ENCODE results near the gene SHQ1. TPM values are rescaled to one million over a fixed set of nuclear protein-coding genes. Genes with fewer than 3 reads are reported as not detected.

The SHQ1 gene
- total RNA-seq, 1 donor from 2014 or later, result 48.5 TPM

DNA sequence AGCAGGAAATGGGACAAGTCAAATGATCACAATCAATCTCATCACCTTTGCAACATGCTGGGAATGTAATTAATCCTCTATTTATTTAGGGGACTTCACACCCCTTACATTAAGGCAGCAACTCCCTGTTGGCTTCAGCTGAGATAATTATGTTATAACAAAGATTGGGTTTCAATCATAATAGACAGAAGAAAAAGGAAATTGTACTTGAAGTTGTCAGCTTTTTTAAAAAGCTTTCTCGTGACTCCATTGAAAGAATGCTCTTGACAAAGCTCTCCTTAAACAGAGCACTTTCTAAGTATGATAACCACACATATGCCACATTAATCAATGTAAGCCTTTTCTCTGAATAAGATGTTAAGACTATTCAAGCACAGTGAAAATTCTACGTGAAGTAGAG is 65.7 kb downstream of the SHQ1 start:
- Mint-ChIP-seq H3K36me3 (ENCODE audit: low read depth) (peaks cover 5% of the 10 kb centered on the region), H3K4me3 (no peak overlapping the region), H3K4me1 (ENCODE audit: low read depth) (no peaks in the 10 kb centered on the region), H3K9me3 (no peaks in the 10 kb centered on the region), H3K27ac (no peak overlapping the region), H3K27me3 (ENCODE audit: insufficient read depth) (no peaks in the 10 kb centered on the region)
- no peak for DNase-seq (ENCODE audit: low spot score)
- intact Hi-C loops (cut with micrococcal nuclease), result no loop called here

DNA sequence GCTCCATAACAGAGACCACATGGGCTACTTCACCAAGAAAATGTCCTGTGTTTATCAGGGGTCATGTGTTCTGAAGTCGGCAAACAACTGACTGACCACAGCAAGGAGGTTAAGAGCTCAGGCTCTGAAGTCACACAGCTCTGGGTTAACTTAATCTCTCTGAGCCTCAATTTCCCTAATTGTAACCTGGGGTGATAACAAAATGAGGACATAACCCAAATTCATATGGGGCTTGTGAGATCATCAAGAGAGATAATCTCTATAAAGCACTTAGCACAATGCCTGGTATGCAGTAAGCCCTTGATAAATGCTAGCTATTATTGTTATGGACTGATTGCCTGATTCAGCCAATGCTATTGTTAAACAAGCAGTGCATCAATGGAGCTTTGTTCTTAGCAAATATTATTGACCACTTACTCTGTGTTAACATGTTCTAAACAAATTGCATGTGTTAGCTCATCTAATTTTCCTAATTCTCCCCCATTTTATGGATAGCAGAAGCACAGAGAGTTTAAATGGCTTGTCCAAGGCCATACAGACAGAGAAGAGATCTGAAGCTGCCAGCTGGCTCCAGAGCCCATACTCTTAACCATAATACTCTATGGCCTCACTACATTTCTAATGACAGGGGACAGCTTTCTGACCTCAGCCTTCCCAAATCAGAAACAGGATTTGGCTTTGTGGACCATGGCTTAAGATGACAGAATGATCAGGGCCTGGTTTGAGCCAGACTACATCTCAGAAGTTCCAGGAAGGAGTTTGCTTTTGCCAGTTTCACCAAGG is 78.3 kb downstream of the SHQ1 start:
- Mint-ChIP-seq H3K27me3 (ENCODE audit: insufficient read depth) (no peaks in the 10 kb centered on the region), H3K4me1 (ENCODE audit: low read depth) (no peaks in the 10 kb centered on the region), H3K4me3 (no peak overlapping the region), H3K27ac (no peak overlapping the region), H3K36me3 (ENCODE audit: low read depth) (peaks cover 12% of the 10 kb centered on the region), H3K9me3 (no peaks in the 10 kb centered on the region)
- intact Hi-C loops (cut with micrococcal nuclease), result no loop called here
- DNase-seq (ENCODE audit: low spot score), result no peak

DNA sequence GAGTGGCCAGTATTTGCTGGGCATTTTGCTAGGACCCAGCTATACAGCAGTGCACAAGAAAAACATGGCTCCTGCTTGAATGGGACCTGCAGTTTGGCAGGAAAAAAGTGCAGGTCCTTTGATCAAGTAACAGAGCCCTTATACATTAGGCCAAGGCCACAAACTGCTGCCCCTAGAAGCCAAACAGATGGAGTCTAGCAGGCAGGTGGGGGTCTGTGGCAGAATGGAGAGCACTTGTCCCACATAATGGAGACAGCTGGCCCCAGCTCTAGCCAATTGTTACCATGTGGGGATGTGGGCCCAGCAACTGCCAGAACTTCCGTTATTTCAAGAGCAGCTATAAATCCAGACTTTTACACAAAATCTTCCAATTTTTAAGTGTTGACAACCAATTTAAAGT is 79.3 kb downstream of the SHQ1 start:
- Mint-ChIP-seq H3K36me3 (ENCODE audit: low read depth) (peaks cover 15% of the 10 kb centered on the region), H3K27ac (no peak overlapping the region), H3K27me3 (ENCODE audit: insufficient read depth) (no peaks in the 10 kb centered on the region), H3K4me3 (no peak overlapping the region), H3K4me1 (ENCODE audit: low read depth) (peaks cover 5% of the 10 kb centered on the region), H3K9me3 (no peaks in the 10 kb centered on the region)
- DNase-seq (ENCODE audit: low spot score), result no peak
- intact Hi-C loops (cut with micrococcal nuclease), result no loop called here

DNA sequence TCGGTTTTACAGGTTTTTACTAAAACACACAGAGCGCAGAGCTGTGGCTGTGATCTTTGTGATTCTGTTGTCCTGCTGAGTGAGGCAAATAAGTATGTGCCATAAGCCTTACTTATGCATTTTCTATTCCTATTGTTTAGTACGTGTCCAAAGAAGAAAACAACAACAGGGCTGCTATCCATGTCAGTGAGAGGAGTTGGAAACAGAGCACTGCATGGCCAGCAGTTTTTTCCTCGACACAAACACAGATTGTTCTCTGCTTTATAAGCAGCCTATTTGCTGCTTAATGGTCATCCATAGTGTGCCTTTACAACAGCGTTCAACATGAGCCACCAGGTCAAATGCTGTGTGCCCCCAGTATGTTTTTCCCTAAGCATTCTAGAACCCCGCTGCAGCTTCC is 79.8 kb downstream of the SHQ1 start:
- H3K36me3 Mint-ChIP-seq (ENCODE audit: low read depth), result peaks cover 17% of the 10 kb centered on the region
- intact Hi-C loops (cut with micrococcal nuclease), result no loop called here
- no peak overlapping the region for H3K4me3 Mint-ChIP-seq
- no peak for DNase-seq (ENCODE audit: low spot score)
- no peak overlapping the region for H3K27ac Mint-ChIP-seq
- no peaks in the 10 kb centered on the region for H3K27me3 Mint-ChIP-seq (ENCODE audit: insufficient read depth)
- H3K9me3 Mint-ChIP-seq, result no peaks in the 10 kb centered on the region
- H3K4me1 Mint-ChIP-seq (ENCODE audit: low read depth), result peaks cover 9% of the 10 kb centered on the region

DNA sequence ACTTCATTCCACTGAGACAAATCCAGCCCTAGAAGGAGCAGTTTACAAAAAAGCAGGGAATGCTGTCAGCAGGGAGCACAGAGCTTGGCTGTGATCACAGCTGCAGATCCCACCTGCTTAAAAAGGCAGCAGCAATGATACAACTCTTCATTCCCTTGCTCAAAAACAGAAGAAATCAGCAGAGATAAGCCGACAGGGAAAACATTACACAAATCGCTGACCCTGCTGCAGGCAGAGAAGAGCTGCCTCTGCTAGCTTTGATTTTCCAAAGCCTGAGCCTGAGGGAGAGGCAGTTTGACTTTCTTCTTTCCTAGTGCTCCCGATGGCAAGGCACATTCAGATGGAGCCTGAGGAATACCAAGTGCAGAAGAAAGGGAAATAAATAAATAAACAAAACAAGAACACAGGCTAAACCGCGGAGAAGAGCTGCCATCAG is 80.2 kb downstream of the SHQ1 start:
- no peaks in the 10 kb centered on the region for H3K27me3 Mint-ChIP-seq (ENCODE audit: insufficient read depth)
- H3K36me3 Mint-ChIP-seq (ENCODE audit: low read depth), result peaks cover 20% of the 10 kb centered on the region
- H3K4me3 Mint-ChIP-seq, result no peak overlapping the region
- no peak for DNase-seq (ENCODE audit: low spot score)
- H3K9me3 Mint-ChIP-seq, result no peaks in the 10 kb centered on the region
- intact Hi-C loops (cut with micrococcal nuclease), result no loop called here
- H3K27ac Mint-ChIP-seq, result no peak overlapping the region
- H3K4me1 Mint-ChIP-seq (ENCODE audit: low read depth), result peaks cover 9% of the 10 kb centered on the region

DNA sequence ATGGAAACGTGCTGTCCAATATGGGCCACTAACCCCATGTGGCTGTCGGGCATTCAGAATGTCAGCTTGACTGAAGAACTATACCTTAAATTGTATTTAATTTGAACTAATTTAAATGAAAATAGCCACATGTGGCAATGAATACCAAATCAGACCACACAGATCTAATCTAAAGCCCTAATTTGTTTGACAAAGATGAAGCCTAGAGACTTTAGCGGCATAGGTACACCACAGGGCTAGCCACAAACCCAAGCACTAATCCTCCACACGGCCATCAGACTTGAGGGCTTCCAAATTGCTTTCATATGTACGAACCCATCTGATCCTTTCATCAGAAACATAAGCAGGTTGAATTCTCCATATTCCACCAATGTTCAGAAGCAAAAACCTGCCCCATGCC is 81.4 kb downstream of the SHQ1 start:
- intact Hi-C loops (cut with micrococcal nuclease), result no loop called here
- Mint-ChIP-seq H3K36me3 (ENCODE audit: low read depth) (peaks cover 23% of the 10 kb centered on the region), H3K27me3 (ENCODE audit: insufficient read depth) (no peaks in the 10 kb centered on the region), H3K4me3 (no peak overlapping the region), H3K4me1 (ENCODE audit: low read depth) (peaks cover 9% of the 10 kb centered on the region), H3K9me3 (no peaks in the 10 kb centered on the region), H3K27ac (no peak overlapping the region)
- DNase-seq (ENCODE audit: low spot score), result no peak

DNA sequence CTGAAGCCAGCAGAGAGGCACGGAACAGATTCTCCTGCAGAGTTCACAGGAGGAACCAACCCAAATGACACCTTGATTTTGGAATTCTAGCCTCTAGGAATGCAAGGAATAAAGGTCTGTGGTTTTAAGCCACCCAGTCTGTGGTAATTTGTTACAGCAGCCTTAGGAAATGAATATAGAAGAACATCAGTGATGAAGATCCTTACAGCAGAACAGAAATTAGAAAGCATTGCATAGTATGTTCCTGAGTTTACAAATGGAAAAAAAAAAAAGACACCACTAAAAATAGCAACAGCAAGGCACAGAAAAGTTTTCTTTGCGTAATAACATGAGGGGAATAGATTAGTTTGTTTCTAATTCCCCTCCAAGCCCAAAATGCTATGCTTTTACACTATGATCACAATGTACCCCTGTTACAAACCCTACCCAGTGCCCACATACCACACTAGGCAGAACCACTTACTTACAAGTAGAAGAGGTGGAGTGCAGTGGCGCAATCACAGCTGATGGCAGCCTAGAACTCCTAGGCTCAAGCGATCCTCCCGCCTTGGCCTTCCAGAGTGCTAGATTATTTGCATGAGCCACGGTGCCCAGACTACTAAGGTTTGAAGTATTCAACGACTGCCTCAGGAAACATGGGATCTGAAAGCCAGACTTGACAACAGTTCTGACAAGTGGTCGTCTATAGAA is 84.3 kb downstream of the SHQ1 start:
- H3K4me1 Mint-ChIP-seq (ENCODE audit: low read depth), result peaks cover 12% of the 10 kb centered on the region
- intact Hi-C loops (cut with micrococcal nuclease), result loop anchor here (5.0 kb wide), 1 partner anchor 38 kb away; no protein-coding TSS in a partner anchor
- H3K27me3 Mint-ChIP-seq (ENCODE audit: insufficient read depth), result no peaks in the 10 kb centered on the region

DNA sequence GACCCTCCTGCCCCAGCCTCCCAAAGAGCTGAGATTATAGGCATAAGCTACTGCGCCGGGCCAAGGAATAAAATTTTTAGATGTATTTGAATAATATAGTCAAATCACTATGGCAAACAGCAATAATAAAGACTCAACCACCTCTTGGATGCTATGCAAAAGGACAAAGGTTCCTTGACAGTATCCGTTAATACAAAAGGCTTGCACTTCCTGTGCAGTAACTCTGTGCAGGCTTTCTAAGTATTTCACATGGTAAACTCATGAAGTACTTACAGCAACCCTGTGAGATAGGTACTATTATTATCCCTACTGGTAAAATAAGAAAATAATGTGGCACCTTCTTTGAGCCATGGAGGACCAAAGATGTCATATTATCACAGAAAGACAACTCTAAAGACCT is 86.8 kb downstream of the SHQ1 start:
- no peaks in the 10 kb centered on the region for H3K27me3 Mint-ChIP-seq (ENCODE audit: insufficient read depth)
- H3K4me3 Mint-ChIP-seq, result no peak overlapping the region
- H3K4me1 Mint-ChIP-seq (ENCODE audit: low read depth), result peaks cover 33% of the 10 kb centered on the region
- no peak overlapping the region for H3K27ac Mint-ChIP-seq
- intact Hi-C loops (cut with micrococcal nuclease), result loop anchor here (5.0 kb wide), 1 partner anchor 41 kb away; no protein-coding TSS in a partner anchor
- H3K36me3 Mint-ChIP-seq (ENCODE audit: low read depth), result peaks cover 22% of the 10 kb centered on the region
- DNase-seq (ENCODE audit: low spot score), result no peak
- no peaks in the 10 kb centered on the region for H3K9me3 Mint-ChIP-seq

More for the DNA sequence above, 84.3 kb downstream of the SHQ1 start:
- Mint-ChIP-seq H3K36me3 (ENCODE audit: low read depth) (peaks cover 21% of the 10 kb centered on the region), H3K9me3 (no peaks in the 10 kb centered on the region), H3K27ac (no peak overlapping the region), H3K4me3 (no peak overlapping the region)
- DNase-seq (ENCODE audit: low spot score), result no peak

DNA sequence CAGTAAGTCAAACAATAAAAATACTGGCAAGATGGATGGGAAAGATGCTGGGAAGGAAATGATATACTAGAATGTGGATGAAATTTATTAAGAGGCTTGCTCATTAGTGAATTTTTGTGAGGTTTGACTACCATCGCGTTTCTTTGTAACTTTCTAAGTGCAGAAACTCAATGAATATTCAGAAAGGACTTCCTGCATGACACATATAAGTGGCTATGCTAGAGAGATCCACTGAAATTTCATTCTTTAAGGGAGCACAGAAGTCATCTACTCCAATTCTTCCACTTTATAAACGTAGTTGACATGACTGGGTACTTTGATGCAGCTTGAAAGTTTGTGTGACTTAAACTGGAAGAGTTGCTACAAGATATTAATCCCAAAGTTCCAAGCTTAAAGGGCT is 88.0 kb downstream of the SHQ1 start:
- Mint-ChIP-seq H3K4me3 (no peak overlapping the region), H3K27me3 (ENCODE audit: insufficient read depth) (no peaks in the 10 kb centered on the region), H3K4me1 (ENCODE audit: low read depth) (peaks cover 43% of the 10 kb centered on the region), H3K9me3 (no peaks in the 10 kb centered on the region), H3K36me3 (ENCODE audit: low read depth) (peaks cover 17% of the 10 kb centered on the region), H3K27ac (no peak overlapping the region)
- no peak for DNase-seq (ENCODE audit: low spot score)
- intact Hi-C loops (cut with micrococcal nuclease), result loop anchor here (5.0 kb wide), 1 partner anchor 42 kb away; no protein-coding TSS in a partner anchor

DNA sequence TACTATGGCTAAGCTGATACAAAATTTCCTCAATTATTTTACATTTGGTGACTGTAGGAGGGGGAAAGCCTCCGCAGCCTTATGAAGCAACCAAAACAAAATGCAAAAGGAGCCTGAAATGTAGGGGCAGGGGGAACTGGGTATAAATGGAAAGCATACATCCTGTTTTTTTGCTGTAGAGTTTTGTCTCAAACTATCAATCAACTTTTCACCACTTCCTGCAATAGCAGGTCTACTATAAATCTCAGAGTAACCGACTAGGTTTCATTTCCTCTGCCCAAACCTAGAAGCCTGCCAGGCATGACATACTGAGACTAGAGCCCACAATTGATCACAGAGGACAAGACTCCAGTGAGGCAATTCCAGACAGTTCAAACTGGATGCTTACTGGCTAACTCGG is 91.3 kb downstream of the SHQ1 start:
- H3K27ac Mint-ChIP-seq, result peak overlapping the region; percentile 64
- peaks cover 50% of the 10 kb centered on the region for H3K4me1 Mint-ChIP-seq (ENCODE audit: low read depth)
- intact Hi-C loops (cut with micrococcal nuclease), result loop anchor here (1.0 to 10.0 kb wide), 10 partner anchors 19 to 1030 kb away; partner anchors contain the start of gene EIF4E3
- H3K36me3 Mint-ChIP-seq (ENCODE audit: low read depth), result peaks cover 12% of the 10 kb centered on the region
- no peaks in the 10 kb centered on the region for H3K9me3 Mint-ChIP-seq
- H3K27me3 Mint-ChIP-seq (ENCODE audit: insufficient read depth), result no peaks in the 10 kb centered on the region
- H3K4me3 Mint-ChIP-seq, result peak overlapping the region; percentile 34
- peak; percentile 38 for DNase-seq (ENCODE audit: low spot score)

DNA sequence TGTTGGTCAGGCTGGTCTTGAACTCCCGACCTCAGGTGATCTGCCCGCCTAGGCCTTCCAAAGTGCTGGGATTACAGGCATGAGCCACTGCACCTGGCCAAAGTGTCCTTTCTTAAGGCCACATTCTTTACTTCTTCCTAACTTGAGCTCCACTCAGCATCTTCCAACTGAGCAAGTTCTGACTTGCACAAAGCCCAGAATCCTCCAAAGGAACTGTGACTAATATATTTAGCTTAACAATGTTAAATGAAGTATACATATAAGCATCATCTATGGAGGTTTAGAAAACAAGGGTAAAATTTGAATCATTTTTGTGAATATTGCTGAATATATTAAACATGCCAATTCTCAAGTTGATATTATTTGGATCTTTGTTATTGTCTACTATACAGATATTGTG is 93.7 kb downstream of the SHQ1 start:
- Mint-ChIP-seq H3K36me3 (ENCODE audit: low read depth) (peaks cover 16% of the 10 kb centered on the region), H3K27me3 (ENCODE audit: insufficient read depth) (no peaks in the 10 kb centered on the region), H3K4me1 (ENCODE audit: low read depth) (peaks cover 52% of the 10 kb centered on the region), H3K27ac (no peak overlapping the region), H3K4me3 (no peak overlapping the region), H3K9me3 (no peaks in the 10 kb centered on the region)
- no peak for DNase-seq (ENCODE audit: low spot score)
- intact Hi-C loops (cut with micrococcal nuclease), result loop anchor here (10.0 kb wide), 1 partner anchor 480 kb away; no protein-coding TSS in a partner anchor

DNA sequence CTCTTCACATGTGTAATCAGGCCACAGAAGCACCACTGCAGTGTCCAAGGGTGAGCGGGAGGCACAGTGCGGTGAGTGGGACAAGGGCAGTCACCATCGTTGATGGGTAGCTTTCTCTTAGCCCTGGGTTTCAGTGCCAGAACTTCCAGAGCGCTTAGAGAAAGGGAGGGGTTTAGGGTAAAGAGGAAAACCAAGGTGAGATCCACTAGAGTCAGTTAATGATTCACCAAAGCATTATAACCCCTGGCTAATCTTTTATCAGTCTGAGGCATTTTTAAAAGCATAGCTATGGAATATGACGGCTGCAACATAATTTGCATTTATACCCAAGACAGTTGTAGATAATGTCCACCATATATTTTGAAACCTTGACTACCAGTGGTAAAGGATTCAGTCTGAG is 94.8 kb downstream of the SHQ1 start:
- Mint-ChIP-seq H3K4me1 (ENCODE audit: low read depth) (peaks cover 55% of the 10 kb centered on the region), H3K36me3 (ENCODE audit: low read depth) (peaks cover 19% of the 10 kb centered on the region), H3K27me3 (ENCODE audit: insufficient read depth) (no peaks in the 10 kb centered on the region), H3K4me3 (no peak overlapping the region), H3K27ac (no peak overlapping the region), H3K9me3 (no peaks in the 10 kb centered on the region)
- intact Hi-C loops (cut with micrococcal nuclease), result loop anchor here (10.0 kb wide), 1 partner anchor 479 kb away; no protein-coding TSS in a partner anchor
- DNase-seq (ENCODE audit: low spot score), result no peak

DNA sequence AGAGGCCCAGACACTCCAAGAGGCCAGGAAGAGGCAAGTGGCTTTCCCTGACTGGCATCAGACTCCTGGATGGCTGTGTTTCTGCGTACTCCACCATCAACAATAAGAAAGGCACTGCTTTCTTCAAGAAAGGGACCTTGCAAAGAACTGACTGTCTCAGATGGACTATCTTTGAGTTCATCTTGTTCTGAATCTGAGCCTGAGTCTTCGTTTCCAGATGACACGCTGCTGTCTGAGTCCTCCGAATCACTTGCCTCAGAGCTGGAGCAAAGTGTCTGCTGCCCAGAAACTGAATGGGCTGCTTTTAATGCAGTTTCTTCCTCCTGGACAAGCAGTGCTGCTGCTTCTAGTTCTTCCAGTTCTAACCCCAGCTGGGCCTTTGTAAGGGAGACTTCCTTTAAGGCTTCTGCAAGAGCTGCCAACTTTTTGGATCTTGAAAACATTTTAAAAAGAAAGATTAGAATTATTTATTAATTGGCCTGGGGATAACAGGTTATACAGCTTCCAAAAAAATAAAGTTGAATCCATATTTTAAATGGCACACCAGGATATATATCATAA is 97.8 kb downstream of the SHQ1 start:
- Mint-ChIP-seq H3K27me3 (ENCODE audit: insufficient read depth) (no peaks in the 10 kb centered on the region), H3K4me3 (no peak overlapping the region), H3K36me3 (ENCODE audit: low read depth) (peaks cover 24% of the 10 kb centered on the region), H3K27ac (no peak overlapping the region), H3K4me1 (ENCODE audit: low read depth) (peaks cover 36% of the 10 kb centered on the region), H3K9me3 (no peaks in the 10 kb centered on the region)
- intact Hi-C loops (cut with micrococcal nuclease), result loop anchor here (10.0 kb wide), 1 partner anchor 476 kb away; no protein-coding TSS in a partner anchor
- no peak for DNase-seq (ENCODE audit: low spot score)
